ENCODE measurements around the gene PTPRG.
"Not testable (repeated sequence)": the region's sequence is repeated elsewhere in the genome, so short reads cannot be mapped to it uniquely, and the experiment has no call there.

The PTPRG gene

GRCh38 chr3:61729038-61729634, 167.8 kb downstream of the PTPRG start:
- no peak for DNase-seq

GRCh38 chr3:61730056-61730455, 168.7 kb downstream of the PTPRG start:
- DNase-seq = no peak

- DNase-seq = no peak
Observed at GRCh38 chr3:61730577-61731231, 169.3 kb downstream of the PTPRG start.

GRCh38 chr3:61733000-61733399, 171.6 kb downstream of the PTPRG start:
- no peak for DNase-seq

- no peak for DNase-seq
Observed at GRCh38 chr3:61733876-61734275, 172.5 kb downstream of the PTPRG start.

- DNase-seq = no peak
Observed at GRCh38 chr3:61734749-61735686, 173.6 kb downstream of the PTPRG start.

- DNase-seq = no peak
Observed at GRCh38 chr3:61736506-61736905, 175.1 kb downstream of the PTPRG start.

GRCh38 chr3:61739640-61740039, 178.3 kb downstream of the PTPRG start:
- no peak for DNase-seq

GRCh38 chr3:61740494-61740893, 179.1 kb downstream of the PTPRG start:
- no peak for DNase-seq

GRCh38 chr3:61741551-61741950, 180.2 kb downstream of the PTPRG start:
- DNase-seq = no peak

GRCh38 chr3:61742006-61742405, 180.6 kb downstream of the PTPRG start:
- no peak for DNase-seq

- DNase-seq = no peak
Observed at GRCh38 chr3:61743067-61743466, 181.7 kb downstream of the PTPRG start.

- DNase-seq = no peak
Observed at GRCh38 chr3:61743686-61744242, 182.4 kb downstream of the PTPRG start.

GRCh38 chr3:61748288-61748687, 186.9 kb downstream of the PTPRG start:
- no peak for DNase-seq

GRCh38 chr3:61750766-61751165, 189.4 kb downstream of the PTPRG start:
- no peak for DNase-seq

- DNase-seq = no peak
Observed at GRCh38 chr3:61758839-61759238, 197.5 kb downstream of the PTPRG start.

GRCh38 chr3:61760783-61761182, 199.4 kb downstream of the PTPRG start:
- DNase-seq = not testable (repeated sequence)

GRCh38 chr3:61761694-61762430, 200.5 kb downstream of the PTPRG start:
- DNase-seq = no peak

GRCh38 chr3:61765157-61765876, 203.9 kb downstream of the PTPRG start:
- no peak for DNase-seq

GRCh38 chr3:61768284-61769037, 207.1 kb downstream of the PTPRG start:
- DNase-seq = no peak

- no peak for DNase-seq
Observed at GRCh38 chr3:61769266-61769990, 208.1 kb downstream of the PTPRG start.

All from NCI-H2029 treated with DMSO at 0.1 percent for 48 hours (cell line).